ENCODE results near the gene ZBTB5. TPM values are rescaled to one million over a fixed set of nuclear protein-coding genes. Genes with fewer than 3 reads are reported as not detected.
"Not testable (repeated sequence)": the region's sequence is repeated elsewhere in the genome, so short reads cannot be mapped to it uniquely, and the experiment has no call there.

ZBTB5 gene
- total RNA-seq, 1 donor from 2014 or later, result 9.2 TPM

- intact Hi-C loops (cut with DNase I), result no loop called here
- ATAC-seq, result peak; percentile 99 to 100
These were observed 20.4 kb upstream of the ZBTB5 start, which contains the start of gene POLR1E for GRCh38 chr9:37485389-37486255. Gene POLR1E, plus strand, starts transcription at chr9:37485948. Its CDS starts 100 bp downstream, at chr9:37486048.

GRCh38 chr9:37480759-37481158 is 15.5 kb upstream of the ZBTB5 start:
- intact Hi-C loops (cut with DNase I), result no loop called here
- ATAC-seq (no peak), DNase-seq (no peak)
- Histone ChIP-seq H3K4me1 (peaks cover 6% of the 10 kb centered on the region), H3K27me3 (ENCODE audit: low read depth) (no peaks in the 10 kb centered on the region), H3K9me3 (no peaks in the 10 kb centered on the region), H3K4me3 (no peak overlapping the region), H3K36me3 (no peaks in the 10 kb centered on the region), H3K27ac (no peak overlapping the region)
- no peak for TF ChIP-seq CTCF (IDR thresholded peaks at IDR 0.05)

More at GRCh38 chr9:37485389-37486255, 20.4 kb upstream of the ZBTB5 start, which contains the start of gene POLR1E:
- TF ChIP-seq CTCF (IDR thresholded peaks at IDR 0.05), result no peak
- Histone ChIP-seq H3K4me1 (peaks cover 24% of the 10 kb centered on the region), H3K4me3 (peak within 1 kb of the TSS; percentile 77), H3K9me3 (no peaks in the 10 kb centered on the region), H3K36me3 (peaks cover 14% of the 10 kb centered on the region), H3K27ac (peak within 1 kb of the TSS; percentile 76), H3K27me3 (ENCODE audit: low read depth) (no peaks in the 10 kb centered on the region)
- peak; percentile 98 for DNase-seq

GRCh38 chr9:37477987-37478619 is 12.9 kb upstream of the ZBTB5 start:
- H3K4me1 ChIP-seq; intact Hi-C loops (cut with DNase I): not testable (repeated sequence)

GRCh38 chr9:37477443-37477842 is 12.2 kb upstream of the ZBTB5 start:
- H3K27ac ChIP-seq; H3K36me3 ChIP-seq; H3K9me3 ChIP-seq; H3K27me3 ChIP-seq (ENCODE audit: low read depth); intact Hi-C loops (cut with DNase I); H3K4me3 ChIP-seq; DNase-seq; ATAC-seq; H3K4me1 ChIP-seq: not testable (repeated sequence)

More at GRCh38 chr9:37477987-37478619, 12.9 kb upstream of the ZBTB5 start:
- H3K36me3 ChIP-seq; H3K27me3 ChIP-seq (ENCODE audit: low read depth); DNase-seq; H3K27ac ChIP-seq; H3K4me3 ChIP-seq; ATAC-seq; H3K9me3 ChIP-seq: not testable (repeated sequence)

- peaks cover 9% of the 10 kb centered on the region for H3K9me3 ChIP-seq
- intact Hi-C loops (cut with DNase I), result no loop called here
- H3K36me3 ChIP-seq, result no peaks in the 10 kb centered on the region
- H3K27ac ChIP-seq, result no peak overlapping the region
- H3K4me3 ChIP-seq, result no peak overlapping the region
- TF ChIP-seq CTCF (IDR thresholded peaks at IDR 0.05), result no peak
- no peaks in the 10 kb centered on the region for H3K27me3 ChIP-seq (ENCODE audit: low read depth)
- H3K4me1 ChIP-seq, result peaks cover 9% of the 10 kb centered on the region
- no peak for DNase-seq
- ATAC-seq, result no peak
These were observed 11.7 kb upstream of the ZBTB5 start for GRCh38 chr9:37476930-37477329.

GRCh38 chr9:37474438-37474837 is 9.2 kb upstream of the ZBTB5 start:
- TF ChIP-seq CTCF (IDR thresholded peaks at IDR 0.05), result no peak
- peaks cover 9% of the 10 kb centered on the region for H3K9me3 ChIP-seq
- H3K27me3 ChIP-seq (ENCODE audit: low read depth), result no peaks in the 10 kb centered on the region
- H3K4me1 ChIP-seq, result peaks cover 12% of the 10 kb centered on the region
- H3K27ac ChIP-seq, result no peak overlapping the region
- H3K4me3 ChIP-seq, result no peak overlapping the region
- H3K36me3 ChIP-seq, result no peaks in the 10 kb centered on the region
- intact Hi-C loops (cut with DNase I), result no loop called here
- DNase-seq (no peak), ATAC-seq (no peak)

GRCh38 chr9:37473982-37474381 is 8.7 kb upstream of the ZBTB5 start:
- H3K27me3 ChIP-seq (ENCODE audit: low read depth); H3K4me3 ChIP-seq; intact Hi-C loops (cut with DNase I); H3K9me3 ChIP-seq; ATAC-seq; DNase-seq; H3K27ac ChIP-seq; H3K36me3 ChIP-seq: not testable (repeated sequence)
- H3K4me1 ChIP-seq, result peaks cover 12% of the 10 kb centered on the region
